GM18909 (cell line): ENCODE results near the gene STK10.

Source experiments
- ATAC-seq: cut with Tn5 transposase; IDR thresholded peaks from one replicate; pipeline ENCODE4 v1.9.1; 2021; ENCODE audit warnings: mild to moderate bottlenecking; ENCODE audit not compliant: unreplicated experiment, poor library complexity

Gene STK10

DNA sequence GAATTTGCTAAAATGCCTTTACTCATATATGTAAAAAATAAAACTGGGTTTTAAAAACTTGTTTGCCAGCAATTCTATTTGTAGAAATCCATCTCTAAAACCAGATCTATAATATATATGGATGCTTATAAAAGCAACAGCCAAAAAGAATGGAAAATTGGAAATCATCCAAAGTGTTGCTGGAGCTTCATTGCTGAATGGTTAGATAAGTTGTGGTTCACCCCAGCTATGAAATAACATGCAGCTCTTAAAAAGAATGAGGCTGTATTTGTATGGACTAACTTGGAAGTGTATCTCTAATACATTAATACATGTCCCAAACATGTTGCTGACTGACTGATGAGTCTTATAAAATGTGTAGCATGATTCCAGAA is 76.2 kb downstream of the STK10 start:
- ATAC-seq, result no peak

DNA sequence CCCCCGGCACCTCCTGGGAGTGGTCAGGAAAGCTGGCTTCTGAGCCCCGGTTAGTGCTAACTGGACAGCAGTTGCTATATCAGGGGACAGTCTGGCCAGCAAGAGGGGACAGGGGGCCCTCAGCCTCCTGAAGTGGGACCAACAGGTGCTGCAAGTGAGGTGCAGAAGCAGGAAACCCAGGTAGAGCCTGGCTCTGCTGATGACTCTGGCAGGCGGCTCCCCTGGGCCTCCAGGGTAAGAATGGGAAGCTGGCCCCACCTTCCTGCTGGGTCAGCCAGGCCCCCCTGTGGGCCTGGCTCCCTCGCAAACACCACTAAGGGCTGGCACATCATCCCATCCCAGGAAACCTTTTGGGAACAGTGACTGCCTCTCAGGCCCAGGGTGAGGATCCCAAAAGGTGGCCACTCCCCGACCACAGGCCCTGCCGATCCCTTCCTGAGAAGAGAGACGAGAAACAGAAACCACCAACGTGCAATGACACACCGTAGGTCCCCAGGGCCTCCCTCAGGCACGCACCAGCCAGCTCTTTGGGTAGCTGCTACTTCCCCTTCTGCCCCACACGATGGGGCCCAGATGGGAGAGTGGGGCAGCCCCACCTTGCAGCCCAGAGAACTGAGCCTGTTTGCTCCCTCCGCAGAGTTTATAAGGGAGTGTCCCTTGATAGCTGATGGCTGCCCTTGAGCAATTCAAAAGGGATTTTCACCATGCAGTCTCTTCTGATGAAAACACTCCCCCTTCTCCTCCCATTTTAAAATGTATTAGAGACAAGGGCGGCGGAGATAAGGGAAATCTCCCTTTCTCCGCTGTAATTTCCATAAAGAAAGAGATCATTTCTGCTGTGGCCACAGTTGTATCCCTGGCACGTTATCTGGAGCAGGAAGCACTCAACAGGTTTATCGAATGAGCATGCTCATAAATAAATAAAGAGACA is 76.8 kb downstream of the STK10 start:
- peak; percentile 87 for ATAC-seq

DNA sequence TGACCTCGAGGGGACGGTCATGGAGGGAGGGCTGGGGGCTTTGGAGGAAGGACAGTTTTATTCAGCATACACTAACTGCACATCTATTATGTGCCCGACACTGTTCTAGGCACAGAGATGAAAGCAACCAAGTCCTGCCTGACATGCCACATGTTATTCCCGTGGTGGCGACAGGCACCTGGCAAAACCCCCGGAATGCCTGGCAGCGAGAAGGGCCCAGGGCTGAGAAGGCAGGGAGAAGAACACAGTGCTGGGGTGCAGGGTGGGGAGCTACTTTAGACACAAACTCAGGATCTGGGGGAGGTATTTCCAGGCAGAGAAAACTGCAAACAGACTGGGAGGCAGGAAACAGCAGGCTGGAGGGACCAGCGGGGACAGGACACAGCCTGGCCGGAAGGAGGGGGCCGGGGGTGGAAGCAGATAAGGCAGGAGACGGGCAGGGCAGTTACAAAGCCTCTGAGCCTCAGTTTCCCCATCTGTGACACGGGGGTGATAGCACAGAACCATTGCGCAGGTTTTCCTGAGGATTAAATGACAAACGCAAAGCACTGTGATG is 77.7 kb downstream of the STK10 start:
- no peak for ATAC-seq

DNA sequence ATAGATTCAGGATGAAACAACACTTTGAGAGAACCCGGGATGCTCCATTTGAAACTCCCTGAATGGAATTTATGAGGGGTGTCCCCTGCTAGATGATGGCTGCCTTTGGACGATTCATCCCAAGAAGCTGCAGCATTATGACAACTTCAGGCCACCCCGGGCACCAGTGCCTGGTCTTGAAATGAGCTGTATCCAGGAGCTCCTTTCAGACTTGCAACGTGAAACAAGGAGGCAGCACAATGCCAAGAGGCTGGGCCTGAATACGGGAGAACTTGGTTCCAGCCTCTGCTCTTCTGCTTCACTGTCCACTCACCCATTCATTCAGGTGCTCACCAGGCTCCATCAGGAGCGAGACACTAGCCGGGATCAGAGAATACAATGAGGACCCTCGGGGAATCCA is 78.3 kb downstream of the STK10 start:
- ATAC-seq, result no peak

DNA sequence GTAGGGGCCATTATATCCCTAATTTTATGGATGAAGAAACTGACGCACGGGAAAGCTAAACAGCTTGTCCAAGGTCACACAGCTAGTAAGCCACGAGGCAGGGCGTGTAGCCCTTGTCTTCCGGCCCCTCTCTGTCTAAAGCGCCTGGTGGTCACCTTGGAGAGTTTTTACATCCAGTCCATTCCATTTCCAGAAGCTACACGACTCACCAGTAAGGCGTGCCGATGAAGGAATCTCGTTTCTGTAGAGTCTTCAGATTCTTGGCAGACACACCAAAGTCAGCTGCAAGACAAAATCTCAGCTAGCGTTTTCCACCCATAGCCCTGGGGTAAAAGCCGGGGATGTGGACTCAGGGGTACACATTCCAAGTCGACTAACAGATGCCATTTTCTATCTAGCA is 80.5 kb downstream of the STK10 start:
- ATAC-seq, result no peak

DNA sequence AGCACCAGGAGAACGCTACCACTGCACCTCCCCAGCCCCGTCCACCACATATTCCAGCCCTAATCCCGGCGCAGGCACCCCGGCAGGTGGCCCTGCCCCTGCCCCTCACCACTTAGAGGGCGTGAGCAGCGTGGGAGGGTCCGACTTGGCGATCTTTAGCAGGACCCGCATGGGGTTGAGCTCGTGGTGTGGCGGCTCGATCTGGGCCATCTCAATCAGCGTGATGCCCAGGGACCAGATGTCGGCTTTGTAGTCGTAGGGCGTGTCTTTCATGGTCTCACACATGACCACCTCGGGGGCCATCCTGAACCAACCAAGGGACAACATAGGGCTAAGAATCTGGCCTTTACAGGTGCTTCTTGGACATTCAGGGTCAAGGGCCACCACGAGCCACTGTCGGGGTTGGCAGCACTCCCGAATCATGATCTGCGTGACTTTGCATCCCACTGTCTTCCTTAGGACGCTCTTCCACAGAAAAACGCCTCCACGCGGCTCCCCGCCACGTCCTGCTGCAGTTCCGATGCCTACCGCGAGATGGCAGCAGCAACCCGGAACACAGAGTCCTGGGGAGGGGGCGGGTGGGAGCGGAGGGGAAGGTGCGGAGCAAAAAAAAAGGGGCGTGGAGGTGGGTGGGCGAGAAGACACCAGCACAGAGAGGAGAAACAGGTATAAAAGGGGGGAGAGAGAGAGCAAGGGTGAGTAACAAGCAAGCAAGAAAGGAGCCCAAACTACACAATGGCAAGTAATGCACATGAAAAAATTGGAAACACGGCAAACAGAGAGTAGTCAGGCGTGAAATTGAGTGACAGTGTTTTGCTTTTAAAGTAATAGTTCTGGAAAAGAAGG is 81.3 kb downstream of the STK10 start:
- no peak for ATAC-seq

DNA sequence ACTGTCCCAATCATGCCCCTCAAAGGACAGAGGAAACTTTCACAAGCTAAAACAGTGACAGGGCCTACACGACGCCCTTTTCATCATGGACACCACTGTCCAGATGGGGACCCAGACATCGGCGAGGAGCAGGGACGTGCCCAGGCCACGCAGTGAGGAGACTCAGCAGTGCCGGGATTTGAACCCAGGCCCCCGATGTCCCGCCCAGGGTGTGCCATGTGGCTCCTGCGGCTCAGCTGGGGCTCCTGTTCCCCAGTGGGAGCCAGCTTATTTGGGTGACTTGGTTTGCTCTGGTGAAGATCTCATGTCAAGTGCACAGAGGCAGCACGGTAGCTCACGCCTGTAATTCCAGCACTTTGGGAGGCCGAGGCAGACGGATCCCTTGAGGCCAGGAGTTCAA is 82.2 kb downstream of the STK10 start:
- ATAC-seq, result no peak

DNA sequence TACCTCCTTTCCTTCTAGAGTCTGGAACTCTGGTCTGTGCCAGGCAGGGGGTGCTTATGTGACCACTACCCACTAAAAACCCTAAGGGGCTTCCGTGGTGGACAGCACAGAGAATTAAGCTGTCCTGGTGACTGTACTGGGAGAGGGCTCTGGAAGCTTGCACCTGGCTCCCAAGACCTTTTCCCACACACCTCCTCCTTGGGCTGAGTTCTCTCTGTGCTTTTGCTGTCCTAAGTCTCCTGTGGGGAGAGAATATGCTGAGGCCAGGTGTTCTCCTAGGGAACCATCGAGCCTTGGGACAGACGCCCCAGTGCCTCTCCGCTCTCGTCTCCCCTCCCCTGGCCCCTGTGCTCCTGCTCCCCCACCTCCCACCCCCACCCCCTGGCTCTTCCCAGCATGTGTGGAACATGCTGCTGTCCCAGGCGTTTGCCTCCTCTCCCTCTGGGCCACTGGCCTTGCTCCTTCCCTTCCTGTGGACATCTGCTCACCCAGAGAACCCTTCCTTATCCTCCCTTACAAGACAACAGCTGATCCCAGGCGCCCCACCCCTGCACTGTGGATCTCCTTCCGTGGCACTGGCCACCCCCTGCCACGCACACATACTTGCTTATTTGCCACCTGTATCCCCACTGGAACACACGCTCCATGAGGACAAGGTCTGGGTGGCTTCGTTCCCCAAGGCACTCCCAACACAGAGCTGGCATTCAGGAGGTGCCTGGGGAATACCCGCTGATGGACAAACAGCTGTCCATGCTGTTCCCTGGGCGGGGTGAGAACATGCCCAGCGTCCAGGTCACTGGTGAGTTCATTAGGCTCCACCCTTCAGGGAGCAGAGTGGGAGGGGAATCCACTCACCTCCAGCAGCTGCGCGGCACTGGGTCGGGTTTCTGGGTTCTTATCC is 83.0 kb downstream of the STK10 start:
- ATAC-seq, result no peak

DNA sequence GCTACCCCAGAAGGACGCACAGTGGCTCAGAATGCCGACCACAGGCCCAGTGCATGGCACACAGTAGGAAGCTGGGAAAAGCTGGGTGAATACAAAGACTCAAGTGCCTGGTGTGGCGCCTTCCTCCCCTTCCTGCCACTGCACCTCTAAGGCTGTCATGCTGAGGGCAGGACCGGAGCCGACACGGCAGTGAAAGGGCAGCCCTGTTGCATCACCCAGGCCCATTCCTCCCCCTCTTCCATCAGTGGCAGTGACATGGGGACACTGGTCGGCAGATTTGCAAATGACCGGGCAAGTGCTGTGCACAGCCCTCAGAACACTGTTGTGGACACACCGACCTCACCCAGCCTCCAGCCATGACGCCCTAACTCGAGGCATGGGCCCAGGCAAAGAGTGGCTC is 84.0 kb downstream of the STK10 start:
- no peak for ATAC-seq

DNA sequence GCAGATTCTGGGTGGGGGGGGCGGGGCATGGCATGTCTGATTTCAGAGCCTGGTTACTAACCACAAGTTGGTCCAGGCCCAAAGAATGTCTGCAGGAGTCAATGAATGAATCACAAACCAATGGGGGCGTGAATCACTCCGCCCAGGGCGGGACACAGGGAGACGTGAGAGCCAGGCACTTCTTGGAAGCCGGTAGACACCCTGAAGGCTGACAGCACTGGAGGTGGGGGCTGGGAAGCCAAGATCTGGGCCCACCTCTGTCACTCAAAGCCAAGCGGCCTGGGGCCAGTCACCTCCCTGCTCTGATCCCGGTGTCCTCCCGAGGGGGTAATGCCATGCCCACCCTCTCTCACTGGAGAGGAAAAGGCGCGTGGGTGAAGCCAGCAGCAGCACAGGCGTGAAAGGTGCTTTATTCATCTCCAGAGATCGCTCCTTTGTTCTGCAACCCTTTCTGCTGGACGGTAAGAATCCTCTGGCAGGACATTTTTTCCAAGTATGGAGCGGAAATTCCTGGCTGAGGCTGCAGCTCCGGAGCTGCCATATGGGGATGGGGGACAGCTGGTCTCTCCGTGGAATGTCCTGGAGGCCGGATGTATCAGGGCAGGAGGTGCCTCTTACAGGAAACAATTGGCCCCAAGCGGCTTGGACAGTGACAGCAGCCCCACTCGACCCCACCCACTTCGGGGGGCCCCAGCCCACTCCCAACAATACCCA is 85.0 kb downstream of the STK10 start:
- ATAC-seq, result no peak

DNA sequence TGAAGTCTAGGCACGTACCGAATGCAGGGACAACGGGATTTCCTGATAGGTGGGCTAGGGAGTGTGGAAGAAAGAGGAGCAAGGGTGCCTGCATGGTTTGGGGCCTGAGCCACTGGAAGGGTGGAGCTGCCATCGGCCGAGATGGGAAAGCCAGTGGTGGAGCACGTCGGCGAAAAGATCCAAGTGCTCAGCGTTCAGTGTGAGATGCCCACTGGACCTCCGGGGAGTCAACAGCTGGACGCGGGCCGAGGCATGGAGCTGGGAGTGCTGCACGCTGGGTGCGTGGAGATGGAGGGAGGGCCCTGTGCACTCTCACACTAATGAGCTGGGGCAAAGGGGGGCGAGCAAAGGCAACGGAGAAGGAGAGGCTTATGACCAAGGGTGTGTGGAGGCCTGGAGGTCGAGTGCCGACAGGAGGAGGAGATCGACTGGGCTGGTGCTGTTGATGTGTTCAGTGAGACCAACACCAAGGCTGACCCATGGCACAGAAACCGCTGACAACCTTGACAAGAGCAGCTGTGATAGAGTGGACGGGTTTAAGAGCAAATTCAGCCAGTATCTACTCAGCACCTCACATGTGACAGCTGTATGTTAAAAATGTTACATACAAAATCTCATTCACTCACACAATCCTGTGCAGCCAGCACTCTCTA is 85.7 kb downstream of the STK10 start:
- ATAC-seq, result no peak

DNA sequence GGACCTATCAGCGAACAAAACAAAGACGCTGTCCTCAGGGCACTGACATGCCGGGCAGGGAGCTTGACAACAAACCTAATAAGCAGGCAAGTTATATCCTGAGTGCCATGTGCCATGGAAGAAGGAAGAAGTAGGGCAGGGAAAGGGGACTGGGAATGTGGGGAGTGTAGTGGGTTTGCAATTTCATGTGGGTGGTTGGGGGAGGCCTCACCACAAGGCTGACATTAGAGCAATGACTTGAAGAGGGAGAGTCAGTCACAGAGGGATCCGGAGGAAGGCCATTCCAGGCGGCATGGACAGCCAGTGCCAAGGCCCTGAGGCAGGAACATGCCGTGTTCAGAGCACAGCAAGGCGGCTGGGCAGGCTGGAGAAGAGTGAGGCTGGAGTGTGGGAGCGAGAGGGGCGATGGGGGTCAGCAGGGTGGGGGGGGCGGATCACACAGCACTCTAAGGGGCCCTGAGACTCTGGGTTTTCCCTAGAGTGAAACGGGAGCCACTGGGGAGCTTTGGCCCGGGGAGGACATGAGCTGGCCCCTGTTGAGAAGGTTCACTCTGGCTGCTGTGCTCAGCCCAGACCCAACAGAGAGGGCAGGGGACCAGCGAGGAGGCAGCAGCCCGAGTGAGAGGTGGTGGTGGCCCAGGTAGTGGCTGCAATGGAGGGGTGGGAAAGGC is 86.3 kb downstream of the STK10 start:
- no peak for ATAC-seq

DNA sequence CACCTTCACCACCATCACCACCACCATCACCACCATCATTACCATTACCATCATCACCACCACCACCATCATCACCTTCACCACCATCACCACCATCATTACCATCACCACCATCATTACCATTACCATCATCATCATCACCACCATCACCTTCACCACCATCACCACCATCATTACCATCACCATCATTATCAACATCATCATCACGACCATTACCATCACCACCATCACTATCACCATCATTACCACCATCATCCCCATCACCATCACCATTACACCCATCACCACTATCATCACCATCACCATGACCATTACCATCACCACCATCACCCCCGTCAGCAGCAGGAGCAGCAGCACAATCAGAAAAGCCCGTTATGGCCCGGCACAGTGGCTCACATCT is 89.1 kb downstream of the STK10 start:
- ATAC-seq, result no peak

DNA sequence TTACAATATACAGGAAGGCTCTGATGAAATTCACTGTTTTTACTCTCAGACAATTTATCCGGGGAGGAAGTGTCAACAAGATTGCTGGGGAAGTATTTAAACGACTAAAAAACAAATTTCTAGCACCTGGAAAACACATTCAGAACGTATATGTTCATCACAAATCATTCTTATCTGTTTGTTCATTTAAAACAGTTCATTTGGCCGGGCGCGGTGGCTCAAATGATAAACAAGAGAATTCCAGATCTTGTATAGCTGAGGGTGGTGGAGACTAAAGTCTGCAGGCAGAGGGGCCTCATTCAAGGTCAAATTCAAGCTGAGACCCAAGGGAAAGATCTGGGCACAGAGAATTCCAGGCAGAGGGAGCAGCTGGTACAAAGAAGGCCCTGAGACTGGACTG is 90.0 kb downstream of the STK10 start:
- ATAC-seq, result no peak

DNA sequence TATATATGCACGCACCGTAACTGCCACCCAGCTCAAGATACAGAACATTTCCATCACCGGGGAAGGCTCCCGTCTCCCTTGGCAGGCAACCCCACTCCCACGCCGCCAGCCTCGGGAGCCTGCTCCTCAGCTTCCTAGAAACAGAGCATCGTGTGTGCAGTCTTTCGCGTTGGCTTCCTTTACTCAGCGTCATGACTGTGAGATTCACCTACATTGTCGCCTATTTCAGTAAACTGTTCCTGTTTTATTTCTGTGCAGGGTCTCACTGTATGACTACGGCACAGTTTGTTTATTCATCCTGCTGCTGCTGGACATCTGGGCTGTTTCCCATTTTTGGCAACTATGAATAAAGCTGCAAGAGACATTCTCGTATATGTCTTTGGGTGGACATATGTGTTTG is 90.7 kb downstream of the STK10 start:
- ATAC-seq, result no peak

DNA sequence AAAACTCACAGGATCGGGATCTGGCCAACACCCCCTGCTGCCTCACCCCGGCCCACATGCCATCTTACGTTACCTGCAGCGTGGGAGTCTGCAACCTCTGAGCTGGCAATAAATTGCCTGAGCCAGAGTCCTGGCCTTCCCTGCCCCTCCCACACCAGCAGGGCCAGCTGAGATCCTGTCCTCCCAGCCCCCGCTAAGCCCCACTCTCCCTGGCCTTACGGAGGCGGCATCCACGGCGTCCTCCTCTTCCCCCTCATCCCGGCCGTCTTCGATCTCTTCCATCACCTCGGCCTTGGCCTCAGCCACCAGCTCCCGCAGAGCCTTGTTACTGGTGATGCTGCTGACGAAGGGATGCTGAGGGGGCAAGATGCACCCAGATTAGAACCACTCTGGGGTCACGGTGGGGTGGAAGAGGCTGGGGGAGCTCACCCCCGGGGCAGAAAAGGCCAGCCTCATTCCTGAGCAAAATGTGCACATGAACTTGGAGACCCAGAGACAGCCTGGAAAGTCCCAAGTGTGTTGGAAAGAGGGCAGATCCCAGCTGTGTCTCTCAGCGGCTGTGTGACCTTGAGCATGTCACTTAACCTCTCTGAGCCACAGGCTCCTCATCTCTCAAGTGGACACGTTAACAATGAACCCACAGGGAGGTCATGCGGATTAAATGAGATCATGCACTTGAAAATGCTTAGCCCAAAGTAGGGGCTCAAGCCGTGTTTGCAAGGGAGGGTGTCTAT is 91.7 kb downstream of the STK10 start:
- no peak for ATAC-seq

DNA sequence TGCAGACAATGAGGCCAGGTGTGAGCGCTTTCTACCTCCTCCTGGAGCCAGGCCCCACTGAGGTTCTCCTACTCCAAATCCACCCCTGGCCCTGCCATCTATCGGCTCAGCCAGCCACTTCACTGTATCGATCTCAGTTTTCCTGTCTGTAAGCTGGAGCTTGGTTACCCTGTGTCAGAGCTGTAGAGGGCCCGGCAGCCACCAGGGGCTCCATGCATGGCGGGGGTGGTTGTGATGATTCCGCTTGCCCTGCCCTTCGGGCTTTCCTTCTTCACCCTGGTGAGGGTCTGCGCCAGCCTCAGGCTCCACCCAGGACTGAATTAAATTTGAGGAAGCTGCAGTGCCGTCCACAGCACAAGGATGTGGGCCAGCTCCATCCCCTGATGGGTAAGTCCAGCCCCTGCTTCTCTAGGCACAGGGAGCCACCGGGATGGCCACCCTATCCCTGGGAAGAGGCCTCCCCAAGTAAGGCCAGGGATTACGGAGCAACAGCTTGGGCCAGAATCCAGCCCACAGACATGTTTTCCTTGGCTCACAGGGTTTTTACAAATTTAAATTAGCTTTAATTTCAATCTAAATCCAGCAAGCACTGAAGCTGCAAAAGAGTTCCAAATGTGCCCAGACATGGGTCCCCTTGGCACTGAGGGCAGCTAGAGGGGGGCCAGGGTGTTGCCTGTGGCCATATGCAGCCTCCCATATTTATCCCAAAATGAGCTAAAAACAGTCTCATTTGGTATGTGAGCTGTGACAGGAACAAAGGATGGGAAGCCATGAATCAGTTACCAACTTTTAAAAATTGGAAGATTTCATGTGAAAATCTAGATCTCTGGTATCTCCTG is 92.4 kb downstream of the STK10 start:
- no peak for ATAC-seq
